Prostate gland (tissue), 2 donors: ENCODE measurements around the gene CMTM4.

Experiments
- CTCF ChIP-seq, 4 experiments: fragments of 200-600 bp in 2 of 4; fragments of 450-650 bp in 2 of 4; sonication (generic) in 2 of 4; IDR thresholded peaks; 1 replicate in 3 of 4; 2 replicates in 1 of 4; pipeline ENCODE4 v1.5.1; 2016 to 2019; ENCODE audit warnings: antibody characterized with exemption in 4 of 4, mild to moderate bottlenecking in 2 of 4, moderate library complexity in 2 of 4
- POLR2A ChIP-seq: fragments of 450-650 bp; IDR thresholded peaks from one replicate; pipeline ENCODE4 v1.6.1; 2016; ENCODE audit warnings: antibody characterized with exemption, mild to moderate bottlenecking
- POLR2AphosphoS5 ChIP-seq: sonication (generic); formaldehyde crosslinking; IDR thresholded peaks from one replicate; pipeline ENCODE4 v1.6.1; 2017; ENCODE audit warnings: antibody characterized with exemption

DNA sequence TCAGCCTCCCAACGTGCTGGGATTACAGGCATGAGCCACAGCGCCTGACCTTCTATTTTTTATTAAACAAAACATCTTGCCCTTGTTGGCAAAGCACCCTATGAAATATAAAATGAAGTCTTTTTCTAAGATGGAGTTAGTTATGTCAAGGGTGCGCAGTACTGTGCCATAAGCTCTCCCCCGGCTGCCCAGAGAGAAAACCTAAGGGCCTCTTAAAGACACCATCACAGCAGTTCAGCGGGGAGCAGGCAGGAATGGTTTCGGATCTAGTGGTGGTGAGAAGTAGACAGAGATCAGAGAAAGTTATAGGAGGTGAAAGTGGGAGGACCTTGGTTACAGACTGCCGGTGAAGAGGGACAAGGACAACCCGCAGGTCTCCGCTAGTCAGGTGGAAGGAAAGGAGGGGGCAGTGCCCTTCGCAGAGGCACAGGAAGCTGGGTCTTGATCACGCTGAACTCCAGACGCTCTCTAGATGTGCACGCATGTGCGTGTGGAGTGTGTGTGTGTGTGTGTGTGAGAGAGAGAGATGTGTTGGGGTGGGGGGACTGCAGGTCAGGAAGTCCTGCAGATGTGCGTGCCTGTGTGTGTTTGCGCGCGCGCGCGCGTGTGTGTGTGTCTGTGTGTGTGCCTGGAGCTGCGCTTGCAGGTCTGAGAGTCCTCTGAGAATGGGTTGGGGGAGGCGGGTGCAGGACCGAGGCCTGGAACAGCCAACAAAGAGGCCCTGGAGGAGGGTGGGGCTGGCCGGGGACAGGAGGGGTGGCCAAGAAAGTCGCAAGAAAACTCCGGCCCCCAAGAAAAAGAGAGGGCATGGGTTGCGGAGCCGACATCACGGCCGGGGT, 92.8 kb downstream of the CMTM4 start:
- TF ChIP-seq CTCF (IDR thresholded peaks at IDR 0.05) (no peak), POLR2A (no peak), POLR2AphosphoS5 (no peak)
